Effector CD8-positive, alpha-beta T cell (primary cell): ENCODE measurements around the gene LIN28B.
"Not testable (repeated sequence)": the region's sequence is repeated elsewhere in the genome, so short reads cannot be mapped to it uniquely, and the experiment has no call there.

Source experiments
- DNase-seq: peaks from one replicate; lab custom pipeline; 2025; lab: John Stamatoyannopoulos, UW

LIN28B gene

GRCh38 chr6:105013459-105013858, 56.6 kb downstream of the LIN28B start:
- DNase-seq = not testable (repeated sequence)

GRCh38 chr6:105014448-105014847, 57.5 kb downstream of the LIN28B start:
- DNase-seq = no peak

GRCh38 chr6:105014954-105015353, 58.0 kb downstream of the LIN28B start:
- no peak for DNase-seq

GRCh38 chr6:105015482-105015881, 58.6 kb downstream of the LIN28B start:
- no peak for DNase-seq

GRCh38 chr6:105019285-105019684, 62.4 kb downstream of the LIN28B start:
- no peak for DNase-seq

- no peak for DNase-seq
Measured at GRCh38 chr6:105021399-105021798, 64.5 kb downstream of the LIN28B start.

GRCh38 chr6:105022416-105022815, 65.5 kb downstream of the LIN28B start:
- DNase-seq = no peak

- no peak for DNase-seq
Measured at GRCh38 chr6:105024803-105025202, 67.9 kb downstream of the LIN28B start.

- DNase-seq = no peak
Measured at GRCh38 chr6:105028898-105029297, 72.0 kb downstream of the LIN28B start.

GRCh38 chr6:105029581-105029980, 72.7 kb downstream of the LIN28B start:
- DNase-seq = no peak

GRCh38 chr6:105034470-105034869, 77.6 kb downstream of the LIN28B start:
- no peak for DNase-seq

- DNase-seq = no peak
Measured at GRCh38 chr6:105035299-105035698, 78.4 kb downstream of the LIN28B start.

GRCh38 chr6:105036351-105036750, 79.4 kb downstream of the LIN28B start:
- DNase-seq = no peak

- no peak for DNase-seq
Measured at GRCh38 chr6:105038259-105038658, 81.4 kb downstream of the LIN28B start.

GRCh38 chr6:105041880-105042279, 85.0 kb downstream of the LIN28B start:
- DNase-seq = no peak

- no peak for DNase-seq
Measured at GRCh38 chr6:105042648-105043047, 85.7 kb downstream of the LIN28B start.

GRCh38 chr6:105043979-105044378, 87.1 kb downstream of the LIN28B start:
- DNase-seq = no peak

- no peak for DNase-seq
Measured at GRCh38 chr6:105045526-105045925, 88.6 kb downstream of the LIN28B start.

- DNase-seq = no peak
Measured at GRCh38 chr6:105051941-105052471, 95.1 kb downstream of the LIN28B start.

GRCh38 chr6:105056646-105057045, 99.7 kb downstream of the LIN28B start:
- no peak for DNase-seq

- DNase-seq = no peak
Measured at GRCh38 chr6:105057160-105057559, 100.3 kb downstream of the LIN28B start.

- DNase-seq = no peak
Measured at GRCh38 chr6:105058316-105058715, 101.4 kb downstream of the LIN28B start.

- no peak for DNase-seq
Measured at GRCh38 chr6:105058846-105059245, 101.9 kb downstream of the LIN28B start.

- DNase-seq = no peak
Measured at GRCh38 chr6:105066233-105066632, 109.3 kb downstream of the LIN28B start.

- no peak for DNase-seq
Measured at GRCh38 chr6:105066836-105067235, 109.9 kb downstream of the LIN28B start.
